Smooth muscle cell (in vitro differentiated cells): ENCODE results near the gene C14orf180. TPM values are rescaled to one million over a fixed set of nuclear protein-coding genes. Genes with fewer than 3 reads are reported as not detected.
"Not testable (repeated sequence)": the region's sequence is repeated elsewhere in the genome, so short reads cannot be mapped to it uniquely, and the experiment has no call there.

Experiments used
- DNase-seq: peaks from one replicate; lab custom pipeline; 2025; ENCODE audit not compliant: unreplicated experiment; lab: John Stamatoyannopoulos, UW
- H2AFZ ChIP-seq: fragments of 200-600 bp; sonication (generic); 2 replicates; pipeline ENCODE4 v1.6.0; 2016; ENCODE audit warnings: antibody characterized with exemption, low read depth, mild to moderate bottlenecking
- H3F3A ChIP-seq: fragments of 200-600 bp; sonication (generic); 2 replicates; pipeline ENCODE4 v1.6.0; 2017; ENCODE audit warnings: antibody characterized with exemption, low read depth
- H3K27ac ChIP-seq: fragments of 200-600 bp; sonication (generic); 2 replicates; pipeline ENCODE4 v1.5.1; 2016; ENCODE audit warnings: low read depth, mild to moderate bottlenecking
- H3K27me3 ChIP-seq: fragments of 200-600 bp; sonication (generic); 2 replicates; pipeline ENCODE4 v1.6.1; 2016; ENCODE audit warnings: low read depth, mild to moderate bottlenecking
- H3K36me3 ChIP-seq: fragments of 200-600 bp; sonication (generic); 2 replicates; pipeline ENCODE4 v1.5.1; 2016; ENCODE audit warnings: low read depth
- H3K4me1 ChIP-seq: fragments of 200-600 bp; sonication (generic); 2 replicates; pipeline ENCODE4 v1.5.1; 2016; ENCODE audit warnings: low read depth
- H3K4me2 ChIP-seq: fragments of 200-600 bp; sonication (generic); 2 replicates; pipeline ENCODE4 v1.6.0; 2016; ENCODE audit warnings: mild to moderate bottlenecking
- H3K4me3 ChIP-seq: fragments of 200-600 bp; sonication (generic); 2 replicates; pipeline ENCODE4 v1.5.1; 2016; ENCODE audit warnings: mild to moderate bottlenecking
- H3K79me2 ChIP-seq: fragments of 200-600 bp; sonication (generic); 2 replicates; pipeline ENCODE4 v1.6.0; 2016; ENCODE audit warnings: low read depth, mild to moderate bottlenecking
- H3K9ac ChIP-seq: fragments of 200-600 bp; sonication (generic); 2 replicates; pipeline ENCODE4 v1.6.0; 2016; ENCODE audit warnings: low read depth
- H3K9me3 ChIP-seq: fragments of 200-600 bp; sonication (generic); replicated peaks from 2 replicates; pipeline ENCODE4 v1.5.1; 2016; ENCODE audit warnings: low read depth
- H4K20me1 ChIP-seq: fragments of 200-600 bp; sonication (generic); 2 replicates; pipeline ENCODE4 v1.6.0; 2016; ENCODE audit warnings: low read depth
- CTCF ChIP-seq: fragments of 200-600 bp; sonication (generic); IDR thresholded peaks from 2 replicates; pipeline ENCODE4 v1.5.1; 2017; ENCODE audit warnings: borderline replicate concordance, mild to moderate bottlenecking, antibody characterized with exemption; ENCODE audit not compliant: insufficient read depth, poor library complexity, severe bottlenecking
- WGBS: methylation state at CpG from one replicate; pipeline ENCODE4 v1.1.7; 2016; ENCODE audit warnings: low lambda C conversion rate; 5-methylcytosine and 5-hydroxymethylcytosine counted together
- polyA plus RNA-seq: library from polyadenylated mRNA; unstranded; fragments of >200 nt; fragmentation: Nextera tagmentation; extraction: Ambion mirVana; gene quantifications from 2 replicates; pipeline ENCODE4 v1.2.1, GENCODE V29; 2016
- total RNA-seq: library from RNA; depleted of rRNA; stranded (reverse); fragments of >200 nt; gene quantifications from 2 replicates; pipeline ENCODE4 v1.2.3, GENCODE V29; 2014

C14orf180 gene
- total and polyA plus RNA-seq, 2 experiments from 2014 or later, result 0.63 to 1.2 TPM

- H3K27me3 ChIP-seq, result no peaks in the 10 kb centered on the region
- no peak overlapping the region for H3K4me3 ChIP-seq
- 85% methylated on average over 13 of the region's 14 CpGs for WGBS
- no peak overlapping the region for H3K27ac ChIP-seq
- no peaks in the 10 kb centered on the region for H3K9me3 ChIP-seq
- no peak for DNase-seq
- H3K36me3 ChIP-seq, result no peaks in the 10 kb centered on the region
- H3K79me2 ChIP-seq, result no peaks in the 10 kb centered on the region
- H3K9ac ChIP-seq, result no peak overlapping the region
- no peak overlapping the region for H3K4me2 ChIP-seq
- no peak overlapping the region for H2AFZ ChIP-seq
- no peaks in the 10 kb centered on the region for H4K20me1 ChIP-seq
- no peaks in the 10 kb centered on the region for H3K4me1 ChIP-seq
- no peaks in the 10 kb centered on the region for H3F3A ChIP-seq
- TF ChIP-seq CTCF, result no peak
Measured at GRCh38 chr14:104635717-104636116, 56.2 kb downstream of the C14orf180 start.

- Histone ChIP-seq H3K4me2 (no peak overlapping the region), H3K9ac (no peak overlapping the region), H3K27ac (no peak overlapping the region), H3K36me3 (no peaks in the 10 kb centered on the region), H3K4me1 (no peaks in the 10 kb centered on the region), H2AFZ (no peak overlapping the region), H4K20me1 (no peaks in the 10 kb centered on the region), H3K4me3 (no peak overlapping the region), H3K9me3 (no peaks in the 10 kb centered on the region), H3K27me3 (no peaks in the 10 kb centered on the region), H3F3A (no peaks in the 10 kb centered on the region), H3K79me2 (no peaks in the 10 kb centered on the region)
- TF ChIP-seq CTCF, result no peak
- 93% methylated on average over 11 of the region's 11 CpGs for WGBS
- no peak for DNase-seq
Measured at GRCh38 chr14:104636131-104636530, 56.6 kb downstream of the C14orf180 start.

- 94% methylated on average over 39 of the region's 39 CpGs for WGBS
- H3K27me3 ChIP-seq, result not testable (repeated sequence)
Measured at GRCh38 chr14:104636846-104637545, 57.4 kb downstream of the C14orf180 start.

GRCh38 chr14:104637546-104638003 is 58.0 kb downstream of the C14orf180 start:
- H3K4me2 ChIP-seq, result no peak overlapping the region
- no peaks in the 10 kb centered on the region for H3K79me2 ChIP-seq
- no peaks in the 10 kb centered on the region for H3K36me3 ChIP-seq
- DNase-seq, result no peak
- 89% methylated on average over 5 of the region's 5 CpGs for WGBS
- no peak overlapping the region for H3K9ac ChIP-seq
- H4K20me1 ChIP-seq, result no peaks in the 10 kb centered on the region
- H3K27ac ChIP-seq, result no peak overlapping the region
- H3K27me3 ChIP-seq, result no peaks in the 10 kb centered on the region
- TF ChIP-seq CTCF, result no peak
- no peak overlapping the region for H2AFZ ChIP-seq
- H3K4me3 ChIP-seq, result no peak overlapping the region
- H3K4me1 ChIP-seq, result no peaks in the 10 kb centered on the region
- no peaks in the 10 kb centered on the region for H3K9me3 ChIP-seq
- H3F3A ChIP-seq, result no peaks in the 10 kb centered on the region

More at GRCh38 chr14:104636846-104637545, 57.4 kb downstream of the C14orf180 start:
- not testable (repeated sequence) for H3K79me2 ChIP-seq, H3K4me1 ChIP-seq, H3K4me2 ChIP-seq, H3F3A ChIP-seq, H2AFZ ChIP-seq, H3K36me3 ChIP-seq, H3K4me3 ChIP-seq, H3K9ac ChIP-seq, H4K20me1 ChIP-seq, H3K27ac ChIP-seq, DNase-seq, H3K9me3 ChIP-seq
